HepG2 (cell line): Measurements from ENCODE around the gene ARHGEF40.

Experiments used
- IRX3 ChIP-seq: sonication (generic); formaldehyde crosslinking; IDR thresholded peaks from 2 replicates; pipeline ENCODE4 v1.8.1; 2023; ENCODE audit warnings: mild to moderate bottlenecking, low read depth, missing genetic modification reagents, borderline replicate concordance
- SRSF9 ChIP-seq: fragments of 200-400 bp; formaldehyde crosslinking; IDR thresholded peaks from 2 replicates; pipeline ENCODE4 v1.6.1; 2018; ENCODE audit warnings: borderline replicate concordance, mild to moderate bottlenecking, low read depth, low read length; ENCODE audit not compliant: insufficient read depth, poor library complexity, severe bottlenecking

DNA sequence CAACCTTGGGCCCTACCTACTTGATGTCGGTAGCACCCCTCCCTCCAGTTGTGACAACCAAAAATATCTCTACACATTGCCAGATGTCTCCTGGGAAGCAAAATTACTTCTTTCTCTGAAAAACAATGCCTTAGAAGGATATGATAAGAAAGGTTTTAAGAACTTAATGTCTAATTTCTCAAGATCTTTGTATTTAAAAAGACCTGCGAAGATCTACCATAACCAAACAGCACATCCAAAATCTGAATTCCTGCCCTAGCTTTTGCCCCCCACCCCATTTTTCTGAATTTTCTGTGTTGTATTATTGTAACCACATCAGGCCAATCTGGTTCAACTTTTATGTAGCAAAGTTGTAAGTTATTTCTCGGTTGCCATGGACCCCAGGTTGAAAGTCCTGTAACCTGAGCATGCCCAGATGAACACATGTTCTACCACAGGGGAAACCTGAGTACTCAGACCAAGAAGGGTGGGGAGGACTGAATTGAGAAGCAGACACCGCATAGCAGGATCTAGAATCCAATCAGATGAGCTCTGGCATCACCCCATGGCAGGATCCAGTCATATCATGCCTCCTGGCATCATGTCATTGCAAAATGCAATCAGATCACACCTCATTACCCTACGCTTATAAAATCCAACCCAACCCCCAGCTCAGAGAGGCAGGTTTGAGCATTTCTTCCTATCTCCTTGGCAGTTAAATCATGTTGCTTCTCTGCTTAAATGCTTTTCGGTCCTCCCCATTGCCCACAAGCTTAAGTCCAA, 39.5 kb downstream of the ARHGEF40 start:
- TF ChIP-seq IRX3 (no peak), SRSF9 (no peak)
